GM18909 (cell line): ENCODE measurements around the gene MAPRE3.

ENCODE experiments used
- ATAC-seq: cut with Tn5 transposase; IDR thresholded peaks from one replicate; pipeline ENCODE4 v1.9.1; 2021; ENCODE audit warnings: mild to moderate bottlenecking; ENCODE audit not compliant: unreplicated experiment, poor library complexity

MAPRE3 gene

GRCh38 chr2:27007416-27008374, 37.3 kb downstream of the MAPRE3 start:
- ATAC-seq = no peak

GRCh38 chr2:27008678-27009077, 38.2 kb downstream of the MAPRE3 start:
- ATAC-seq = no peak

DNA sequence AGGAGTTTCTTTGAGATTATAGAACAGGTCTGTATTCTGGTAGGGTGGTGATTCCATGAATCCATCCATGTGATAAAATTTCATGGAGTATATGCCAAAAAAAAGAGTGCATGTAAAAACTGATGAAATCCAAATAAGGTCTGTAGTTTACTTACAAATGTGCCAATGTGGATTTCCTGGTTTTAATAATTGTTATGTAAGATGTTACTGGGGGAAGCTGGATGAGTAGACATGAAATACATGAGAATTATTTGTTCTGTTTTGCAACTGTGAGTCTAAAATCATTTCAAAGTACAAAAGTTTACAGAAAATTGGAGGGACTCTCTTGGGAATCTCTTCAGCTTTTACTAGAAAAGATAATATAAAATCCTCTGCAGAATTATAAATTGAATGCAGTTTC, 38.6 kb downstream of the MAPRE3 start:
- no peak for ATAC-seq

- ATAC-seq = no peak
These were observed 39.3 kb downstream of the MAPRE3 start for GRCh38 chr2:27009716-27010115.

DNA sequence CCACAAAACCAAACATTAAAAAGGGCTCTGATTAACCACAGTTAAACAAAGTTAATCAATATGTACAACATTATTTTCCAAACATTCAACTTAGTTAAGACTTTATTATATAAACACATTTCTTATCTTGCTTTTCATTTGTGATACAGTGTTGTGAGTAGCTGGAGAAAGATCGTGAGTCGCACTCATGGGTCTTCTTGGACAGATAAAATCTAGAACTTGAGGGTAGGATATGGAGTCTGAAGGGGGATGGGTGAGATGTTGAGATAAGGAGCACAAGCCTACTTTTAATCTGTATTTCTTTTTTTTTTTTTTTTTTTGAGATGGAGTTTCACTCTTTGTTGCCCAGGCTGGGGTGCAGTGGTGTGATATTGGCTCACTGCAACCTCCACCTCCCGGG, 39.7 kb downstream of the MAPRE3 start:
- no peak for ATAC-seq

DNA sequence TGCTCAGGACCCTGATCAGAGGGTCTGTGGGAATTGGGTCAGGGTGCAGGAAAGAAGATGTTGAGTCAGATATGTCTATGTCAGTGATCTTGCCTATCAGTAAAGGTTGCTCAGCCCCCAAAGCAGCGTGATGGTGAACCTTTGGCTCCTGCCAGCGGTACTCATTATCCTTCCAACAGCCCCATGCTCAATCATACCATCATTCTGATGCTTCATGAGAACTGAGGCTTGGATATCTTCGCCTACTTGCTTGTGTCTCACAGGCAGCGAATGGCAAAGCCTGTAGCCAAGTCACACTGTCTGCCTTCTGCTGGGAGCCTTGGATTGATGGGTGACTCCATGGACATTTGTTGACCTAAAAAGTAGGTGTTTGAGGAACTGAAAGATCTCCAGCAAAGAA, 43.3 kb downstream of the MAPRE3 start:
- ATAC-seq = no peak

- ATAC-seq = no peak
These were observed 44.5 kb downstream of the MAPRE3 start for GRCh38 chr2:27014771-27015433.

GRCh38 chr2:27016801-27017325, 46.4 kb downstream of the MAPRE3 start:
- ATAC-seq = no peak

- ATAC-seq = no peak
These were observed 47.7 kb downstream of the MAPRE3 start for GRCh38 chr2:27018142-27018541.

DNA sequence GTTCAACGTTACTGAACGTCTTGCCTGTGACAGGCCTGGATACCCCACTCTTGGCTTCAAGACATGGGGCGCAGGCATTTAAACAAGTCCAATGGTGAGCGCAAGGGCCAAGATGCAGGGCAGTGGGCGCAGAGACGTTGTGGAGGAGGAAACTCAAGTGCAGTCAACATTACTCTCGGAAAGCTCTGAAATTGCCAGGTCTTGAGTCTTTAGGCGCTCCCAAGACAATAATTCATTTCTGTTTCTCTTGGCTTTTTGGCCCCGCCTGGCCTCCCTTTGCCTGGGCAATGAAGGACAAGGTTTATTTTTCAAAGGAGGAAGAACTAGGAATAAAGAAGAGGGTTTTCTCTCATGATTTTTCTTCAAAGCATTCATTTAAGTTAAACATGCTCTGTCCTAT, 49.0 kb downstream of the MAPRE3 start:
- no peak for ATAC-seq

- no peak for ATAC-seq
These were observed 49.8 kb downstream of the MAPRE3 start for GRCh38 chr2:27019931-27020855.

GRCh38 chr2:27021253-27022049, 51.0 kb downstream of the MAPRE3 start:
- no peak for ATAC-seq

DNA sequence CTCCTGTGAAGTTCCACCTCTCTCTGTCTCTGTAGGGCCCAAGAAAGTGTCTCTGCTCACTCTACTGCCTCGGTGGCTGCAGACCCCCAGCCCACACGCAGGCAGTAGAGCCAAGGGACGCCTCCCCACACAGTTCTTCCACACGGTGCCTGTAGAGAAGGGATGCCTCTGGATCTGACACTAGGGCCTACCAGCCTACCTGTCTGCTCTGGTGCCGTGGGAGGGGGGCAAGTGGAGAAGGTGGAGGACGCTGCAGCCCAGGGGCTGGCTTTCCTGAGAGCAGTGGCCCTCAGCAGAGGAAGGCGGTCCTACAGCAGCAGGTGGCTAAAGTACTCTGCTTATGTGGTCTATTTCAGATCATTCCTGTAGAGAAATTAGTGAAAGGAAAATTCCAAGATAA, 53.3 kb downstream of the MAPRE3 start:
- ATAC-seq = no peak

DNA sequence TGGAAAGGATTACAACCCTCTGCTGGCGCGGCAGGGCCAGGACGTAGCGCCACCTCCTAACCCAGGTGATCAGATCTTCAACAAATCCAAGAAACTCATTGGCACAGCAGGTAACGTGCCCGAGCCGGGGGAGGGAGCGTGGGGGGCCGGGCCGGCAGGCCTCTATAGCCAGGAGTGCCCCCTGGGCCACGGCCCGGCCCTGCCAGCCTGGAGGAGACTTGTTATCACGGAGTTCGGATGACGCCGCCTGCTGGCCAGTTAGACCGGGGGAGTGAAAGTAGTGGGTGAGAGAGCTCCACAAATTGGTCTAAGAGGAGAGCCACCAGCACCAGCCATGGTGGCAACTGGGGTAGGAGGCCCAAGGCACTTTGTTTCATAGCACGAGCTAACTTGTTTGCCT, 53.8 kb downstream of the MAPRE3 start:
- no peak for ATAC-seq

- no peak for ATAC-seq
These were observed 54.4 kb downstream of the MAPRE3 start for GRCh38 chr2:27024812-27025211.

GRCh38 chr2:27025281-27025800, 54.9 kb downstream of the MAPRE3 start:
- ATAC-seq = no peak

- no peak for ATAC-seq
These were observed 55.7 kb downstream of the MAPRE3 start for GRCh38 chr2:27025861-27026851.

GRCh38 chr2:27027211-27027651, 56.8 kb downstream of the MAPRE3 start:
- no peak for ATAC-seq
